Limb (tissue), 2 donors: ENCODE results near the gene MFSD2A.
"Not testable (repeated sequence)": the region's sequence is repeated elsewhere in the genome, so short reads cannot be mapped to it uniquely, and the experiment has no call there.

Source experiments
- DNase-seq, 2 donors: peaks; one replicate each; pipeline ENCODE4 v3.0.0-alpha.2; 2016; ENCODE audit errors: extremely low spot score in 2 of 2

MFSD2A gene

GRCh38 chr1:39965044-39965443, 10.1 kb downstream of the MFSD2A start:
- DNase-seq: no peak

GRCh38 chr1:39969048-39969447, 14.1 kb downstream of the MFSD2A start:
- DNase-seq: no peak

- DNase-seq: no peak
Measured at GRCh38 chr1:39969531-39970270, 14.8 kb downstream of the MFSD2A start.

GRCh38 chr1:39970274-39970673, 15.3 kb downstream of the MFSD2A start:
- no peak for DNase-seq

- no peak for DNase-seq
Measured at GRCh38 chr1:39971138-39971537, 16.2 kb downstream of the MFSD2A start.

- peak; percentile 68 to 80 for DNase-seq
Measured at GRCh38 chr1:39973503-39974135, 18.7 kb downstream of the MFSD2A start.

GRCh38 chr1:39976732-39977131, 21.8 kb downstream of the MFSD2A start:
- DNase-seq: no peak

GRCh38 chr1:39977202-39977601, 22.3 kb downstream of the MFSD2A start:
- no peak for DNase-seq

- DNase-seq: no peak
Measured at GRCh38 chr1:39979654-39980053, 24.7 kb downstream of the MFSD2A start.

- DNase-seq: no peak
Measured at GRCh38 chr1:39980555-39981313, 25.8 kb downstream of the MFSD2A start.

GRCh38 chr1:39981385-39981784, 26.4 kb downstream of the MFSD2A start:
- DNase-seq: no peak

- DNase-seq: no peak
Measured at GRCh38 chr1:39981945-39982344, 27.0 kb downstream of the MFSD2A start.

GRCh38 chr1:39984480-39984879, 29.5 kb downstream of the MFSD2A start:
- not testable (repeated sequence) for DNase-seq

- no peak for DNase-seq
Measured at GRCh38 chr1:39984951-39985350, 30.0 kb downstream of the MFSD2A start.

- DNase-seq: no peak
Measured at GRCh38 chr1:39987869-39988268, 32.9 kb downstream of the MFSD2A start.

GRCh38 chr1:39988618-39989343, 33.8 kb downstream of the MFSD2A start:
- no peak for DNase-seq

GRCh38 chr1:39990428-39990827, 35.5 kb downstream of the MFSD2A start:
- no peak for DNase-seq

GRCh38 chr1:39992234-39992633, 37.3 kb downstream of the MFSD2A start:
- no peak for DNase-seq

GRCh38 chr1:39992888-39993287, 37.9 kb downstream of the MFSD2A start:
- no peak for DNase-seq

GRCh38 chr1:39995973-39996393, 41.0 kb downstream of the MFSD2A start:
- DNase-seq: no peak

GRCh38 chr1:39996396-39997004, 41.6 kb downstream of the MFSD2A start:
- DNase-seq: no peak
